Measurements from ENCODE around the gene FANCE. TPM values are rescaled to one million over a fixed set of nuclear protein-coding genes. Genes with fewer than 3 reads are reported as not detected.
"Not testable (repeated sequence)": the region's sequence is repeated elsewhere in the genome, so short reads cannot be mapped to it uniquely, and the experiment has no call there.

Gene FANCE
- total RNA-seq, 1 donor from 2014 or later = 15.4 TPM

DNA sequence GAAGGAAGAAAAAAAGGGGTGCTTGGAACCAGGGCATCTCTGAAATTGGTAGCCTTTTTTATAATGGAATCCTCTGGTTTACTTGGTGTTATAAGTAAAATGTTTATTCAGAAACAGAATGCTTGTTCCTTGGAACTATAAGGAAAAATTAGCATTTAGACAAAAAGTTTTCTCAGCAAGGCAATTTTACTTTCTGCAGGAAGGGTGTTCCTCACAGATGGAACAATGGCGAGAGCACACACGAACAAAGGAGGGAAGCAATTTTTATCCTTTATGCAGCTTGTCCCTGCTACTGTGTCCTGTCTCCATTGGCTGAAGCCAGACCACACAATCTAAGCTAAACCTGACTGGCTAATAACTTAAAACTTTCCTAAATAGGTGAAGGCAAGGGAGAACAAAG, 22.7 kb upstream of the FANCE start:
- intact Hi-C loops (cut with micrococcal nuclease) = no loop called here

GRCh38 chr6:35432291-35432690, 19.8 kb upstream of the FANCE start:
- intact Hi-C loops (cut with micrococcal nuclease) = no loop called here

DNA sequence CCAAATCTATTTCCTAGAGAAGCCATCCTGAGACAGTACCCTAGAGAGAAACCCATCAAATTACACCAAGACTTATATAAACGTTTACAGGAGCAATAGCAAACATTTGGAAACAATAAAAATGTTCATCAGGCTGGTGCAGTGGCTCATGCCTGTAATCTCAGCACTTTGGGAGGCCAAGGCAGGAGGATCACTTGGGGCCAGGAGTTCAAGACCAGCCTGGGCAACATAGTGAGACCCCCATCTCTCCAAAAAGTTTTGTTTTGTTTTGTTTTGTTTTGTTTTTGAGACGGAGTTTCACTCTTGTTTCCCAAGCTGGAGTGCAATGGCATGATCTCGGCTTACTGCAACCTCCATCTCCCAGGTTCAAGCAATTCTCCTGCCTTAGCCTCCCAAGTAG, 19.4 kb upstream of the FANCE start:
- intact Hi-C loops (cut with micrococcal nuclease) = not testable (repeated sequence)

GRCh38 chr6:35435074-35435837, 16.9 kb upstream of the FANCE start:
- intact Hi-C loops (cut with micrococcal nuclease) = no loop called here

DNA sequence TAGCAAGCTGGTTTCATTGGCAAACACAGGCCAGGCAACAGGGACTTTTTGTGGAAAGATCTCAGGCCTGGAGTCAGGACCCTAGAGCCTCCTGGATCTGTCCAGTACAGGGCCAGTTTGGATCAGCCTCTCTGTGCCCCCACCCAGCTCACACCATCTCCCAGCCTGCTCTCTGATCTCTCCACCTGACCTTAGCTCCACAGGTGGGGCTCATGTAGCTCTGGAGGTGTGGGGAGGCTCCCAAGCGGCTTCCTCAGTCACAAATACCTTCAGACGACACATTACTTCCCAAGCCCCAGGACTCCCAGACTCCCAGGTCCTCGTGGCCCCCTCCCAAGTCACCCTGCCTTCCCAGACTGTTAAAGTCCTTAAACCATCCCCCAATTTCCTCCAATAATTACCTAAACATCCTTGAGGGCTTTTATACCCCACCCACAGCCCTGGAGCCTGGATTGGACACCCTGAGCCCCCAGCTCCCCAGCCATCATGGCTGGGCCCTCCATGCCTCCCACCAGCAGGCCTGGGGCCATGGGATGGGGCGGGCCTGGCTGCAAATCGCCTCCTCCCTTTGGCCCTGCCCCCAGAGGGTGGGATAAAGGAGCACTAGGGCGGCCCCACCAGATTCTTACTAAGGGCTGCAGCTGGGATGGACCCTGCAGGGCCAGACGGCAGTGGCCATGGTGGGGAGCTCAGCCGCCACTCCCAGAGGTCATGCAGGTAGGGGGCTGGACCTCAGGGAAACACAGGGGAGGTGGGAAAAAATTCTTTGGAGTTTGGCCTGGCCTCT, 15.9 kb upstream of the FANCE start:
- intact Hi-C loops (cut with micrococcal nuclease) = no loop called here

DNA sequence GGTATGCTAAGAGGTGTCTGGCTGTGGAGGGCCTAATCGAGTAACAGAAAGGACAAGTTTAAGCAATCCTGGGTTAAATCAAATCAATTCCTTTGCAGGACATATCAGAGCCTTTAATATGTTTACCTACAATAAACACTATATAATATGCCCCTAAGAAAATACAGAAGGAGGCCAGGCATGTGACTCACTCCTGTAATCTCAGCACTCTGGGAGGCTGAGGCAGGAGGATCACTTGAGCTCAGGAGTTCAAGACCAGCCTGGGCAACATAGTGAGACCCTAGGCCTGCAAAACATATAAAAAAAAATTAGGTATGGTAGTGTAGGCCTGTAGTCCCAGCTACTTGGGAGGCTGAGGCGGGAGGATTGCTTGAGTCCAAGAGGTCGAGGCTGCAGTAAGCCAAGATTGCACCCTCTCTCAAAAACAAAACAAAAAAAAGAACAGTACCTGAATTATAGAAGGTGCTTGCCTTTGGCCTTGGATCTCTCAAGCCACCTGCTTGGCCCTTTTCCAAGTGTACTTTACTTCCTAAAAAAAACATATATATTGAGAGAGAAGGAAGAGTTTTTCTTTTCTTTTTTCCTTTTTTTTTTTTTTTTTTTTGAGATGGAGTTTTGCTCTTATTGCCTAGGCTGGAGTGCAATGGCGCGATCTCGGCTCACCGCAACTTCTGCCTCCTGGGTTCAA, 13.6 kb upstream of the FANCE start:
- intact Hi-C loops (cut with micrococcal nuclease) = not testable (repeated sequence)

- intact Hi-C loops (cut with micrococcal nuclease) = no loop called here
Measured at GRCh38 chr6:35439308-35439707, 12.8 kb upstream of the FANCE start.

DNA sequence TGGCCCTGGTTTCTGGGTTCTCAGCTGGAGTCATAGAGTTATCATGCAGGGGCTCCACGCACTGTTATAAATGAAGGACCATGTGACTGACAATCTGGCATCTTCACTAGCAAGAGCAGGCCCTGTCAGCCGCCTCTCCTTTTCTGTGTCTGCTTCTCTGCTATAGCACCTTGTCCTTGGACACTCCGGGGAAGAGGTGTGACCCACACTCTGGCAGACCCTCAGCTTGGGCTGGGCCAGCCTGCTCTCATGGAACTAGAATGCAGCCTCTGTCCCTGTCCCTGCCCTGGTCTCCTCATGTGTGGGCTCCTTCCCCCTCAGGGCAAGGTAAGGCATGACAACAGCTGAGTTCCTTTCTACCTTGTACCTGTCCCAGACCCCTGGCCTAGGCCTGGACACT, 10.9 kb upstream of the FANCE start:
- intact Hi-C loops (cut with micrococcal nuclease) = no loop called here

GRCh38 chr6:35441642-35442041, 10.5 kb upstream of the FANCE start:
- intact Hi-C loops (cut with micrococcal nuclease) = no loop called here

GRCh38 chr6:35442693-35443092, 9.4 kb upstream of the FANCE start:
- intact Hi-C loops (cut with micrococcal nuclease) = no loop called here

- intact Hi-C loops (cut with micrococcal nuclease) = no loop called here
Measured at GRCh38 chr6:35443341-35444030, 8.7 kb upstream of the FANCE start.

- intact Hi-C loops (cut with micrococcal nuclease) = no loop called here
Measured at GRCh38 chr6:35445691-35446090, 6.4 kb upstream of the FANCE start.

DNA sequence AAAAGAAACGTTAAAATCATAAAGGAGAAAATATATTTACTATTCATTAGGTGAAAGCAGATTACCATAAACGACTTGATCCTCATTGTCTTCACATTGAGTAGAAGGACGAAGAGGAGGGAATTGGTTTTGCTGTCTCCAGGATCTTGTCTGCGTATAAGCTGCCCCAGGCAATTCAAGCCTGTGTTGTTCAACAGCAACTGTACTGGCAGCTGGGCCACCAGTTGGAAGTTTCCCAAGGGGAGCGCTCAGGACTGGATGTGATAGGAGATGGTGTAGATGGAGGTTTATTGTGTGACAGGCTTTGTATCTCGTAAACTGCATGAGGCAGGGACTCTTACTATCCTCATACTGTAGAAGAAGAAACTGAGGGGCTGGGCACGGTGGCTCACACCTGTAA, 3.9 kb upstream of the FANCE start:
- intact Hi-C loops (cut with micrococcal nuclease) = no loop called here

GRCh38 chr6:35449287-35449881, 2.8 kb upstream of the FANCE start:
- intact Hi-C loops (cut with micrococcal nuclease) = loop anchor here (1.0 kb wide), 2 partner anchors 107 to 152 kb away; partner anchors contain the start of genes DEF6 and PPARD

- intact Hi-C loops (cut with micrococcal nuclease) = loop anchor here (1.0 to 2.0 kb wide), 2 partner anchors 17 to 33 kb away; partner anchors contain the start of gene RPL10A
Measured at GRCh38 chr6:35451354-35452182, 570 bp upstream of the FANCE start.

- intact Hi-C loops (cut with micrococcal nuclease) = loop anchor here (2.0 kb wide), 1 partner anchor 34 kb away; no protein-coding TSS in a partner anchor
Measured at GRCh38 chr6:35453236-35453635, 1.1 kb downstream of the FANCE start.

- intact Hi-C loops (cut with micrococcal nuclease) = no loop called here
Measured at GRCh38 chr6:35454391-35455110, 2.4 kb downstream of the FANCE start.

- intact Hi-C loops (cut with micrococcal nuclease) = no loop called here
Measured at GRCh38 chr6:35457907-35458306, 5.8 kb downstream of the FANCE start.

DNA sequence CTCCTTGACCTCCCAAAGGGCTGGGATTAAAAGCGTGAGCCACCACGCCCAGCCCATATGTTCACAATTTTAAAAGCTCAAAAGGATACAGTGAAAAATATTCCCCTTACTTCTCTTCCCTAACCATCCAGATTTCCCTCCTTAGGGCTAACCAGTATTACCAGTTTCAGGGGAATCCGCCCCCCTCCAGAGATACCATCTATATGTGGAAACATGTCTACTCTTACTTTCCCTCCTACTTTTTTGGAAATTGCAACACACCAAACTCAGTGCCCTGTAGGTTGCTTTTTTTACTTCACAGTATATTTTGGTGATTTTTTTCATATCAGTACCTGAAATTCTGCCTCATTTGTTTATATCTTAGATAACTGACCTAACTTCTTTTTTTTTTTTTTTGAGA, 9.1 kb downstream of the FANCE start:
- intact Hi-C loops (cut with micrococcal nuclease) = no loop called here

Measured in T-helper 2 cell treated with Interferon-gamma antibody and Interleukin-4, amounts not matched to agents 100 ng/mL and 5 ng/mL, for 36 hours (primary cell).